Measurements from ENCODE around the gene COL4A2. TPM values are rescaled to one million over a fixed set of nuclear protein-coding genes. Genes with fewer than 3 reads are reported as not detected.
A peak's percentile ranks its signal among the peaks of the same experiment; 100 is the strongest.

The COL4A2 gene
- total RNA-seq, 1 donor from 2014 or later: 91.2 TPM

DNA sequence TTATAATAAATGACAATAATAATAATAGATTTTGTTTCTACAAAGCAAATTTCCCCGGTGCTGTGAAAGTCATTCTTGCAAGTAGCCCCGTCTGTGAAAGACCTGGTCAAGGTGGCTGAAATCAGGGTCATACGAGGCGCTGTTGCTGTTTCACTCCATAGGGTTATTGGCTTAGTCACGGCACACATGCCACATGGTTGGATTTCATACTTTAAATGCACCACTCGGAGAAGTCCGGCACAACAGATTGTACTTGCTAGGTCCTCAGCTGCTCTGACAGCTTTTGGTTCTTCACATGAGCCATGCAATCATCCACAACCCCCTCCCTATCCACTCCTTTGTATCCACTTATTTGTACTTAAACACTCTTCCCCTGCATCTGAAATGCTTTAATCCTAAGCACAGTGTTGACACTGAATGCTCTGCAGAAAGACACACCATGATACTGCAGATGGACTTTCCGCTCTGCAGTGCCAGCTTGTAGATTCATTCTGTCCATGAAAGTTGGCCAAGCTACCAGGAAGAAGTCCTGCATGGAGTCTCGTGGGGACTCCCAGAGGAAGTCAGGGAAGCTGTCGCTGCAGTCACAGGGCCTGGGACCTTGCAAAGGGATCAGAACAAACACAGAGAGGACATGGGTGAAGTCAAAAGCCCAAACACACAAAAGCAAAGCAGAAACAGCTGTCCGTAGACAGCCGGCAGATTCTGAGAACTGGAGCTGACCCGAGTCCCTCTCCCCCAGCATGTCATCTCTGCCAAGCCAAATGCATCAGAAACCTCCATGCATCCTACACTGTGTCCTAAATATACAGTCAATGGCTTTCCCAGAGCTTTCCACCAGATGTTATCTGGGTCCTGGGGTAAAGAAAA is 124.6 kb downstream of the COL4A2 start:
- ATAC-seq (ENCODE audit: poor library complexity): peak; percentile 79
- peak; percentile 42 for DNase-seq
- intact Hi-C loops (cut with DNase I): no loop called here

DNA sequence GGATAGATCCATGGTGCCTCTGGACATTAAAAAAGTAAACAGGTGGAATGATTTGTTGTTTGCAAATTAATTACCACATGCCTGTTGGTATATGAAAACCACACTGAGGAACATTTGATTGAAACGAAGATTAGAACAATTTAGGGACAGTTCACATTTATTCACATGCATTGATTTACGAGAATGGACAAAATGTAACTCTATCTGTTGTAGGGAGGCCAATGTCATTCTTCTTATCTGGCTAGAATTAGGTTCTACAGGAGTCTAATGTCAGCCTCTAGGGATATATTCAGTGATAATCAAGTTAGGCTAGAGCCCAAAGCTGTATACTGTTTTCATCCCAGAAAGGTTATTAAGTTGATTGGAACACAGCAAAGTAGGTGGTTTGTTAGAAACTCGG is 125.4 kb downstream of the COL4A2 start:
- intact Hi-C loops (cut with DNase I): no loop called here
- no peak for ATAC-seq (ENCODE audit: poor library complexity)

DNA sequence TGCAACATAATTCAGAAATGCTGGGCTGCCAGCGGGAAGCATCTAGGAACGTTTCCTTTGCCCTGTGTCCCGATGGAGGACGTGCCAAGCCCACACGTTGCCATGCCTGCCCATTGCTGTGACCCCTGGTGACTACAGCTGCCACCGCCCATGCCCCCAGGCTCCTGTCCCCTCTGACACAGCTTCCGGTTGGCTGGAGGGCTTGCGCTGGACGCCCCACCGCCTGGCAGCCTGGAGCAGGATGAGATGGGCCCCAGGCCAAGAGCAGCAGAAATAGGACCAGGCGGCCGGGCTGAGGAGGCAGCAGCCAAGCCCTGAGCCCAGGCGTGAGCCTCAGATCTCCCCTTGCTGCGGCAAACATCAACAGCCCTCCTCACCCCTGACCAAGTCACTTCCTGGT is 125.9 kb downstream of the COL4A2 start:
- ATAC-seq (ENCODE audit: poor library complexity) (peak; percentile 59), DNase-seq (peak; percentile 70)
- intact Hi-C loops (cut with DNase I): no loop called here

More for the DNA sequence above, 125.4 kb downstream of the COL4A2 start:
- DNase-seq: no peak

DNA sequence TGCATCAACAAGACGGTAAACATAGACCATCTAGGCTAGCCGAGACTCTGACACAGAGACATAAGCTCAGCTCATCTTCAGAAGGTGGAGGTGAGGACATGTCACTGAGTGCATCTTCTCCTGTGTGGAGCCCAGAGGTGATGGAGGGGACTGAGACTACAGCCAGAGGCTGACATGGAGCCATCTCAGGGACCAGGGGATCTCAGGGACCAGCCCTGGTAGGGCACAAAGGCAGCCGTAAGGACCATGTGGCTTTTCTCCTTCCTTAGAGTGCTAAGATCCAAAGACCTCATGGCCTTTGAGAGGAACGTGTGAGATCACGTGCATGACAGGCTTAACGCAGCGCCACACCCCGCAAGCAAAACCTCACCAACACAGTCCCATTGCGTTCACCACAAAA is 127.5 kb downstream of the COL4A2 start:
- intact Hi-C loops (cut with DNase I): no loop called here
- DNase-seq (no peak), ATAC-seq (ENCODE audit: poor library complexity) (no peak)

DNA sequence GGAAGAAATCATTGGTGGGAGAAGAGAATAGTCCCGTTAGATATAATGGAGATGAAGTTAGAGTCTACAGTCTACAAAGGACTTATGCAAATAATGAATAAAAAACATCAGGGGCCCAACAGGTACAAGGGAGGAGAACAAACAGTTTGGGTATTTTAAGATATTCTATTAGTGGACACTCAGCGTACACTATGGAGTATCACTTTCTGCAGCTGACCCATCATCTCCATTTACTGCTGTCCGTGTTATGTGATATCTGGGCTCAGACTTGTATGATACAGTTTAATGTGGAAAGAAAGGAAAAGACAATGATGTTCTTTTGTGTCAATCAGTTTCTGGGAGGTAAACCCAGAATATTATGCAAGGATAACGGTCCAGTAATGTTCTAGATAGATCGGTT is 128.2 kb downstream of the COL4A2 start:
- intact Hi-C loops (cut with DNase I): no loop called here
- DNase-seq (no peak), ATAC-seq (ENCODE audit: poor library complexity) (no peak)

DNA sequence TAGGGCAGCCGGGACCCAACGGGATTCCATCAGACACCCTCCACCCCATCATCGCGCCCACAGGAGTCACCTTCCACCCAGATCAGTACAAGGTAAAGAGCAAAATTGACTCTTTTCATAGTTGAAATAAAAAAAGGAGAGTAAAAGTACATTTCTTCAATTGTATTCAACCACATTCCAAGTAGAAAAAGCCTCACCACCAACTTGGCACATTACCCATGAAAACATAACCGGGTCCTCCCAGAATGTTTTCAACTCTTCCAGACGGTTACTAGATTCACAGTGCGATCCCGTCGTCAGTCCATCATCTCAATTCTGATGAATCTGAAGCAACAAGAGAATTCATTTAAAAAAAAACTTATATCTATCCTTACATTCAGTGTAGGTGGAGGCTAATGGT is 129.2 kb downstream of the COL4A2 start:
- intact Hi-C loops (cut with DNase I): no loop called here
- ATAC-seq (ENCODE audit: poor library complexity) (no peak), DNase-seq (no peak)

DNA sequence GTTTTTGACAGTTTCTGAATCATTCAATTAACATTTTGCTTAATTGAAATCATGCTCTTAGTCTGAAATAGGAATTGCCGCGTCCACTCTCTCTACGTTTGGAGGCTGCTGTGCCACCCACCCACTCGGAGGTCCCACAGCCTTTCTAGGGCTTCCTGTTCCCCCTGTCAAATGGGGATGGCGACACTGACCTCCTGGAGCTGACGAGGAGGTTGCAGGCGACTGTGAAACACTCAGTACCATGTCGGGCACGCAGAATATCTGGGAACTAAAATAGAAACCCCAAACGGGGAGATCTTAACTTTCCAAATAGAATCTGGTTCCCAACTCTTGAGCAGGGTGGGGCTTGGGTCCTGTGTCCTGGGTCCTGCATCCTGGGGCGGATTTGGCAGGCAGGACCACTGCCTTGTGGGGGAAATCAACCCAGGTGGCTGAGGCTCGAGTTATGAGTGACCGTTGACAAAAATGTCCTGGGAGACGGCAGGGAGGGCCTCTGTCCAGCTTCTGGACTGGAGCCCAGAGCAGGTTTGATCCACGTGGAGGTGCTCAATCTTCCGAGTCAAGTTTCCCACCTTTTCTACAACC is 129.8 kb downstream of the COL4A2 start:
- ATAC-seq (ENCODE audit: poor library complexity) (no peak), DNase-seq (no peak)
- intact Hi-C loops (cut with DNase I): no loop called here

DNA sequence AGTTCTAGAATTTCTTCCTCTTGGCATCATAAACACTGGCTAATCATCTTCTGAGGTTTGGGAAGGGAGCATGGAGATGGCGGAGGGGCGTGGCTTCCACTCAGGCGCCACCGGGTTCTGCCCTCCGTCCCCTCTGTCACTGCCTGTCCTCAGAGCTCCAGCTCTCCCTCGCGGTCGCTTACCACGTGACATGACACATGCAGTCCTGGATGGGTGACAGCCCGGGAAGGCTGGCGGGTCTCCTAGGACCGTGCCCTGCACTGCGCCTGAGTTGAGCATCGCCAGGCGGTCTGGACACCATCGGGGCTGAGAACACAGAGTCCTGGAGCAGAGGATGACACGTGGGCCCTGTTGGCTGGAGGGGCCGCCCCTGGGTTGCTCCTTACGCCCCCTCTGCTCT is 131.1 kb downstream of the COL4A2 start:
- intact Hi-C loops (cut with DNase I): no loop called here
- DNase-seq (peak; percentile 49), ATAC-seq (ENCODE audit: poor library complexity) (peak; percentile 45)

DNA sequence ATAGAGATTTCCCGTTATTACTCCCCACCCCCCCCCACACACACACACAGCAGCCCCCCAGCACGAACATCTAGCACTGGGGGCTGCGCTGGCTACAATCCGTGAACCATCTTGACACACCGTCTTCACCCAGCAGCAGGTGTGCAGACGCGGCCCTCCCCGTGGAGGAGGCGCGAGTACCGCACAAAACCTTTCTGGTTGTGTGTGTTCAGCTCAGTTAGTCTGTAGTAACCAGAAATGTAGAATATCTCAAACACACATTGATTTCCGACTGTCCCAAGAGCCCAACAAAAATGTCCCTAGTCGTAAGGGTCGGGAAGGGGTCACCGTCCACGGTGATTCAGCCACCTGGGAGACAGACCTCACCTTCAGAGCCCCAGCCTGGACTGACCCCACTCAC is 131.7 kb downstream of the COL4A2 start:
- ATAC-seq (ENCODE audit: poor library complexity) (no peak), DNase-seq (no peak)
- intact Hi-C loops (cut with DNase I): no loop called here

DNA sequence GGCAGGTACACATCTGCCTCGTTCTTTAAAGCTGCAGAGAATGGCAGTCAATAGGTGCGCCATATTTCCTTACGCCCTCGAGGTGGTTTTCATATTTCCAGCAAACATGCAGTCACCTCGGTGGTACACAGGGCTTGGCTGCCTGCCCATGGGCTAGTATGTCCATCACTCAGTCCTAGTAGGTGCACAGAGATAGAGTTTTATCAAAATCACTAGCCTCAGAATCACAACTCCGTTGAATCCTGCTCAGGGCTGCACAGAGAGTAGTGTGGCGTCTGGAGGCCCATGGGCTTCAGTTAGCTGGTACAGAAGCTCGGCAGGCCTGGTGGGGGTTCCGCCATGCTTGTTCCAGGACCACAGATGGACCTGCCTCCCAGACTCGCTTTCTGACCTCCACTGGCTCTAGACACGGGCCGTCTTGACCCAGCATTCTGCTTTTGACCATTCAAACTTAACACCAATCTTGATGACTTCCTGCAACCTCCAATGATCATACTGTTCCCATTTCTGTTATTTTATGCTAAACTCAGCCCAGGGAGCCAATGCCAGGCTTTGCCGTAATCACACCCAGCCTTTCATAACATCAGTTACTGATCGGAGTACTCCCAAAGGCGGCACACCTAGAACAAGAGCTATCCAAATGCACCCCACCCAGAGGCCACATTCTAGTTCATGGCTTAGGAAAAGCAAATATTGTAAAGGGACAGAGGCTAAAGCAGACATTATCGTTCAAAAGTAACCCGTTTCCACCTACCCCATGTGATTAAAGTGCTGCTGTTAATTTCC is 134.1 kb downstream of the COL4A2 start:
- intact Hi-C loops (cut with DNase I): no loop called here
- DNase-seq: no peak

DNA sequence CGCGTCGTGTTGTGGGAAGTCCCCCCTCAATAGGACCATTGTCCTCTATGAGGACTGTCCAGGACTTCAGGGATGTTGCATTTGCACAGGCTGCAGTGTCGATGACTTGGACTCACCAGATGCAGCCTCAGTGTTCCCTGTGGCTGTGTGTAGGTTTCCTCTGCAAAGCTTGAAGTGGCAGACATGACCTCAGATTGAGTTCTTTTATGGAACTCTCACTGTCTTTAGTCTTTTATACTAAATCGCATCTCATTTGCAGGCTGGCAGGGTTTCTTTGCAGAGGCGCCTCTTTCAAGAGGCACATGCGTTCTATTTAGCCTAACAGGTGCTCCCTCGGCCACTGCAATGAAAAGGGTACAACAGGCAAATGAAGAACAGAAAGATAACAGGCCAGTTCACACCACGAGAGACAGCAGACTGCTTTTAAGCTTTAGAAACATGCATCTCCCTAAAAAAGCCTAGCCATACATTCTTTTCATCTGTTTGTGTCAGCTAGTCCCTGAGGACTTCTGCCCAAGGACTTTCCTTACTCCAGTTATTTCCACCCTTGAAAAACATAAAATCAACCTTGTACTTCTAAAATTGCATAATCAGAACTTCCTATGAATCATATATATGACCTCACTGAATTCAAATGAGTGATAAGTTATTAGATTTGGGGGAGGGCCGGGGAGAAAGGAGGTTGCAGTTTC is 136.0 kb downstream of the COL4A2 start:
- intact Hi-C loops (cut with DNase I): no loop called here
- no peak for ATAC-seq (ENCODE audit: poor library complexity)
- no peak for DNase-seq

More for the DNA sequence above, 134.1 kb downstream of the COL4A2 start:
- no peak for ATAC-seq (ENCODE audit: poor library complexity)

DNA sequence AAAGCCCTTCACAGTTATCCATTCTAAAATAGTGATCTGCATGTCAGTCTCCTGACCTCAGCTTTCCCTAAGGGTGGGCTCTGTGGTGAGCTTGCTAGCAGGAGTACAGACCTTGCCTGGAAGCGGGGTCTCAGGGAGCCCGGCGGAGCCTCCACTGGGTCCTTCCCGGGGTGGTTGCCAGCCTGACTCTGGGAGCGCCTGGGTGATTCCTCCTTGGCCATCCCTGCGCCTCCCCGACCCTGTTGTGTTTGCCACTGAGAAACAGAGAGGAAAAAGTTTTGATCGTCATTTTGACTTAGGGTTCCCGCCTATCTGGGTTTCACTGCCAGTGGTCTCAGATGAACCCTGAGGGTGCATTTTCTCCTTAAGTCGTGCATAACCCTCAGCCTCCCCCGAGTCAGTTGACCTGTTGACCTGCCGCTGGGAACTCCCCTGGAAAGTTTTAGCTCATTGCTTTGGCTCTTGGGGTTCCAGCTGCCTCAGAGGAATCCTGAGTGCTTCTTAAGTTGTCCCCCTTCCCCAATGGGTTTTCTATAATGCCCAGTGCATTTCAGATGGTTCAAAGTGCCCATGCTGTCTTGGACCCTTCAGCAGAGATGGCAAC is 136.6 kb downstream of the COL4A2 start:
- ATAC-seq (ENCODE audit: poor library complexity) (peak; percentile 19), DNase-seq (no peak)
- intact Hi-C loops (cut with DNase I): no loop called here

DNA sequence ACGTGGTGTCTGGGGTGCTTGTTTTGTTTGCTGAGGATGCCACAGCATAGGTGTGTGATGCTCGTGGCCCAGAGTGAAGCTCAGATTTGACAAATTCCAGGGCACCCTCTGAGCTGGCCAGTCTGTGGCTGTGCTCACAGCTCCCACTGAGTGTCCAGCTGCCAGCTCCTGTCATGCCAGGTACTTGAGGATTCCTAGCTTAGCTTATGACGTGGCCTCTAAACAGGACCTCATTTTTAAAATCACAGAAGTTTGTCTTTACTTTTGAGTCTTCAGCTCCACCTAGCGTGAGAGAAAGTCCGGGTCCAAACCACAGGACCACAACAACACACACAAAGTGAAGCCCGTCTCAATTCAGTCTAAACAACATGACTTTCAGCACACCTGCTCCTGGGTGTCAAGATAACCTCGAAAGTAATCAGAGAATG is 137.2 kb downstream of the COL4A2 start:
- intact Hi-C loops (cut with DNase I): no loop called here
- no peak for DNase-seq
- peak; percentile 75 for ATAC-seq (ENCODE audit: poor library complexity)

DNA sequence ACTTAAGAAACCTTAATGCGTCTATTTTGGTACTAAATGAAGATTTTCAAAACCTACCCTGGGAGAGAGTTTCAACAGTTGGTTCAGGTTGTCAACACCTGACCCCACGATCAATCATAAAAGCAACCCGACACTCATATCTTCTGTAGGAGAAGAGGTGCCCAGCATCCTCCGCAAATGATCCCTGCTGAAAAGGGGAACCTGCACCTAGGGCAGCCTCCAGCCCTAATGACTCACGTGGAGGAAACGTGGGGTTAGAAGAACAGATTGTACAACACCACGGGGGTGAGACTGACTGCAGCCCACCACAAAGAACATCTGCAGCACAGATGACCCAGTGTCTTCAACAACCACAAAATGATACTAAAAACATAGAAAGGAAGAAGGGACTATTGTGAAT is 138.1 kb downstream of the COL4A2 start:
- DNase-seq (no peak), ATAC-seq (ENCODE audit: poor library complexity) (no peak)
- intact Hi-C loops (cut with DNase I): no loop called here

DNA sequence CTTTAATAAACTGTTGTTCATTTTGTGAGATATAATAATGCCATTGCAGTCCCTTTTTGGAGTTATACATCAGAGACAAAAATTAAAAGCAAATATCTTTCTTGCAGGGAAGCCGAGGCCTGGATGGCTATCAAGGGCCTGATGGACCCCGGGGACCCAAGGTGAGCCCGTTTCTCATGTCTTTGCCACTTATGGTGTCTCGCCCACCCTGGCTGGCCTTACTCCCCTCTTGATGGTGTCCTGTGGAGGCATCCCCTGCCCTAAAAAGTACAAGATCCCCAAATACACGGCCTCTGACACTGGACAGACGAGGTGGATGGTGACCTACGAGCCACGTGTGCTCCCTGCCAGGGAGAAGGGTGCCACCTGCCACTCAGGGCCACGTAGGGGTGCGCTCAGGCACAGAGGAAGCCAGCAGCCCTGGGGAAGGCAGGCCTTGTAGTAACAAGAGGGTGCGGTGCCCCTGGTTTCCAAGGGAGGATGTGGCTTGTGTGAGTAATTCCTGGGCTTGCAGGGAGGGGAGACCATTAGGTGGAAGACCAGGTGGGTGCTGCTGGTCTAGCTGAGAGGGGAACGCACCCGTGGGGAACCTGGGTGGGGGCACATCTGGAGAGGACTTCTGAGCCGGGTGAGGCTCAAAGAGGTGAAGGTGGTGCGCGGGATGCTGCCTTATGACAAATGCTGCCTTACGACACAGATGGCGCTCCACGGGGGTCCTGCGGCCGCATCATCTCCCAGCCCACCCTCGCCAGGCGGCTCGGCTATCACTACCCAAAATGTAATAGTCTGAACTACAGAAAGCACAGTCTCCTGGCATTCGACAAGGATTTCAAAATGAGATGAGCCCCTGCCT is 138.9 kb downstream of the COL4A2 start:
- no peak for DNase-seq
- ATAC-seq (ENCODE audit: poor library complexity): no peak
- intact Hi-C loops (cut with DNase I): no loop called here

DNA sequence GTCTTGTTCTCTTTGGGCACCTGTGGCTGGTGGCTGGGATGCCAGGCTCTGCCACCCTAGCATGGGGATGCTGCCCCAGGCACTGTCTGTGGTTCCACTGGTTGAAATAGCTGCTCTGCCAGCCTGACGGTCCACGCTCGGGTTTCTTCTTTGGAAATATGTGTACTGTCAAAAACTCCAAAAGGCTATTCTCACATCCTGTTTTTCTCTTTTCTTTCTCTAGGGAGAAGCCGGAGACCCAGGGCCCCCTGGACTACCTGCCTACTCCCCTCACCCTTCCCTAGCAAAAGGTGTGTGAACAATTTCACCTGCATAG is 139.4 kb downstream of the COL4A2 start:
- DNase-seq: no peak
- no peak for ATAC-seq (ENCODE audit: poor library complexity)
- intact Hi-C loops (cut with DNase I): no loop called here

DNA sequence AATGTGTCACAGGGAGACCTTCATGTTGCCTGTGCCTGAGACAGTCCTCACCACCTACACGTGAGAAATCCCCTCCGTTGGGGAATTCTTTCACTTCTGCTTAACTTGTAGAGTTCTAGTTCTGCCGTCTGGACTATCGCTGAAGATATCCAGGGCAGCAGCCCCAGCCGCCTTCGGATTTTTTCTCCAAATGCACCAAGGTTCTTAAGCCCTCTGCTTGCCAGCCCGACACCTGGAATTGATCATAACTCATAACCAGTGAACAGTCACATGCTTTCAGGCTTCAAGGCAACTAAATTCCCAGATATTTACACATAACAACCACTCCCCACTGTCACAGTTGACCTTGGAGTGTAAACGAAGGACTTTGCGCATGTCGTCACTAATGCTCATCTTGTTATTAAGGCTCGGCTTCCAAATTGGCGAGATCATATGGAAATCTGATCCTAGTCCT is 140.0 kb downstream of the COL4A2 start:
- DNase-seq: no peak
- no peak for ATAC-seq (ENCODE audit: poor library complexity)
- intact Hi-C loops (cut with DNase I): no loop called here

DNA sequence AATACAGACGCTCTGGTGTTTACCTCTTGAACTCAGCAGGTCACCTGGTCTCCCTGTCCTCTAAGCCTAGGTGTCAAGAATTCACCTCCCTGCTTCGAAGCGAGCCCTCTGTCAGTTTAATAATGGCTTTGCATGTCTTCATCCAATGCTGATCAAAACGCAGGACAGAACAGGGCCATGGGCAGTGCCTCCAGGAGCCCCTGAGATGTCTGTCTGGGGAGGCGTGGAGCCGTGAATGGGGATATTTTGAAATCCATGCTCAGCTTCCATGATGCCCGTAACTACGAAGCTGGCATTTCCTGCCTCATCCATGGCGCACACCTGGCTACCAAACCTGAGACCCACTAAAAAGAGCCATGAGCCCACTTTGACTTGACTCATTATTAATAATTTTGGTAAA is 140.7 kb downstream of the COL4A2 start:
- no peak for DNase-seq
- intact Hi-C loops (cut with DNase I): no loop called here

More for the DNA sequence above, 140.7 kb downstream of the COL4A2 start:
- ATAC-seq (ENCODE audit: poor library complexity): no peak

Measured in Right ventricle myocardium superior (tissue), 1 donor.